ENCODE measurements around the gene COL13A1.

COL13A1 gene

GRCh38 chr10:69801434-69802315 lies at the start of gene COL13A1:
Gene COL13A1, plus strand, starts transcription at chr10:69801906. Its CDS starts 518 bp downstream, at chr10:69802424.
- no peak for DNase-seq

GRCh38 chr10:69752479-69752878 lies 49.2 kb upstream of the COL13A1 start:
- no peak for DNase-seq

DNA sequence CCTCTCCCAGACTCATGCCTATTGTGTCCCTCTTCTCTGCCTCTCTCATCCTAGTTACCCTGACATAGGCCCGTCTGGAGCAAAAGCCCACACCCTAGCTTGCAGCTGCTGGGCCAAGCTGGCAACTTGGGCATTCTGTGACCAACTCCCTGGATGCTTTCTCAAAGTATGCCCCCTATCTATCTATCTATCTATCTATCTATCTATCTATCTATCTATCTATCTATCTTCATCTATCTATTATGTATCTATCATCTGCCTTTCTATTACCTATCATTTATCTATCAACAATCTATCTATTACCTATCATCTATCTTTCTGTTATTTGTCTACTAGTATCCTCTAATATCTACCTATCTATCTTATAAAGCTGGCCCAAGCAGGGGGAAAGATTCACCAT lies 45.4 kb upstream of the COL13A1 start:
- no peak for DNase-seq

DNA sequence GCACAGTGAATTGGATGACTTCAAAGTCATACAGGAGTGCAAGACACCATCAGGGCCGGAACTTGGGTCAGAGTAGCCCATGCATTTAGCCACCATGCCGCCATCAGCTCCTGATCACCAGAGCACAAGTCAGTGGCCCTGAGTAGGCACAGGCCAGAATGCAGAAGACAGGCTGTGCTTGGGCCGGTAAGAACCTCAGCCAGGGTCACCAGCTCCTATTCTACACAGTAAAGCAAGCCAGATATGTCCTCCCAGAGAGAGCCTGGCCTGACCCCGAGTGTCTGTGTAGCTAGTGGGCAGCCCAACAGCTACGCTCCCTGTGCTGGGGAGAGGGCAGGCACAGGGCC lies 44.5 kb upstream of the COL13A1 start:
- no peak for DNase-seq

- no peak for DNase-seq
Observed at GRCh38 chr10:69757553-69758309, 44.0 kb upstream of the COL13A1 start.

- no peak for DNase-seq
Observed at GRCh38 chr10:69758310-69758728, 43.4 kb upstream of the COL13A1 start.

- no peak for DNase-seq
Observed at GRCh38 chr10:69759641-69760040, 42.1 kb upstream of the COL13A1 start.

DNA sequence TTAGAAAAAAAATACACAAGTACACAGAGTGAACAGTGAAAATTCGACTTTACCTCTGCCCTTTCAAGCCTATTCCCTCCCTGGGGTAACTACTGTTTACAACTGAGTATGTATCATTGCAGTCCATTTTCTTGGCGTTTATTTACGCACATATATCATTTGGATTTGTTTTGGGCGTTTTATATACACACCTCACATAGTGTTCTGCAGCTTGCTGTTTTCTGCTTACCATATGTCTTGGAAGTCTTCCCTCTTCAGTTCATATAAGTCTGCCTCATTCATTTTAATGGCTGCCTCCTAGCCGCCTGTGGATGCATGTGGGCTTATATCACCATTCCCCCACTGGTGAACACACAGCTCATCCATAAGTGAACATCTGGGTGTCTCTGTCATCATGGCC lies 41.6 kb upstream of the COL13A1 start:
- DNase-seq: no peak

- DNase-seq: no peak
Observed at GRCh38 chr10:69761320-69761719, 40.4 kb upstream of the COL13A1 start.

- DNase-seq: no peak
Observed at GRCh38 chr10:69766161-69766910, 35.4 kb upstream of the COL13A1 start.

GRCh38 chr10:69767793-69768192 lies 33.9 kb upstream of the COL13A1 start:
- no peak for DNase-seq

- no peak for DNase-seq
Observed at GRCh38 chr10:69768386-69768785, 33.3 kb upstream of the COL13A1 start.

- DNase-seq: no peak
Observed at GRCh38 chr10:69769395-69769992, 32.2 kb upstream of the COL13A1 start.

GRCh38 chr10:69772933-69773704 lies 28.6 kb upstream of the COL13A1 start:
- DNase-seq: no peak

- DNase-seq: no peak
Observed at GRCh38 chr10:69774596-69774995, 27.1 kb upstream of the COL13A1 start.

GRCh38 chr10:69780077-69780476 lies 21.6 kb upstream of the COL13A1 start:
- no peak for DNase-seq

DNA sequence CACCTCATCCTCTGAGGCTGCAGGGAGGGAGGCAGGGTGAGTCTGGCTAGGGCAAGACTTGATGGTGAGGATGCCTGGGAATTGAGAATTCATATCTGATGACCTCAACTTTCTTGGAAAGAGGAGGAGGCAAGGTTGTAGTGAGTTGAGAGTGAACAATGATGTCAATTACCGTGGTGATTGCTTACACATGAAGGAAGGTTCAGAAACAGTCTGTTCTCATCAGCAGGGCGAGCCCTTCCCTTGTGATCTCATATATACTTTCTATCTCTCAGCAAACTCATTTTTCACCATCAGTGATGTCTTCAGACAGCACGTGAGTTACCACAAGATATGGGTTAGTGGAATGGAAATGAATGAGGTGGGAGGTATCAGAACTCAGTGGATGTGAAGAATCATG lies 20.1 kb upstream of the COL13A1 start:
- DNase-seq: no peak

DNA sequence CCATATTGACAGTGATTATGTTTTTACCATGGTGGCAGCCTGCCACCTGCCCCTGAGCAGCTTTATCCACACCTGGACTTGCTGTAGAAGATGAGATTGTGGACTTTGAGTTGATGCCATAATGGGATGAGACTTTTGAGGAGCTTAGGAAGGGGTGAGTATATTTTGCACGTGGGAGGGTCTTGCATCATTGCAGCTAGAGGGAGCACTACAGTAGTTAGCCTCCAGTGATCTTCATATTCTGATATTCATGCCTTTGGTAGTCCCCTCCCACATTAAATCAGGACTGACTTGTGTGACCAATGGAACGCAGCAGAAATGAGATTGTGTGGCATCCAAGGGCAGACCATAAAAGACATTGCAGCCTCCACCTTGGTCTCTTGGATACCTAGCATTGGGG lies 18.2 kb upstream of the COL13A1 start:
- DNase-seq: no peak

DNA sequence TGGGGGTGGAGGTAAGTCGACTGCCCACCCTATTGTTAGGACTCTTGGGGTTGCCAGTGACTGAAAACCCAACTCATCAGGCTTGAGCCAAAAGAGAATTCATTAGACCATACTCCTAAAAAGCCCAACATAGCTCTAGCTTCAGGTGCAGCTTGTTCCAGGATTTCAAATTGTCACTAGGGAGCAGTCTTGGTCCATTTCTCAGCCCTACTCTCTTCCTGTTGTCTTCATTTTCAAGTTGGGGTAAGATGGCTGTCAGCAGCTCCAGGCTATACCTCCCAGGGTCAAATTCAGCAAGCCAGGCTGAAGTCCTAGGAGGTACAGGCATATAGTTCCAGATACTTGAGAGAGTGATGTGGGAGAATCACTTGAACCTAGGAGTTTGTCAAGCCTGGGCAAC lies 14.9 kb upstream of the COL13A1 start:
- no peak for DNase-seq

DNA sequence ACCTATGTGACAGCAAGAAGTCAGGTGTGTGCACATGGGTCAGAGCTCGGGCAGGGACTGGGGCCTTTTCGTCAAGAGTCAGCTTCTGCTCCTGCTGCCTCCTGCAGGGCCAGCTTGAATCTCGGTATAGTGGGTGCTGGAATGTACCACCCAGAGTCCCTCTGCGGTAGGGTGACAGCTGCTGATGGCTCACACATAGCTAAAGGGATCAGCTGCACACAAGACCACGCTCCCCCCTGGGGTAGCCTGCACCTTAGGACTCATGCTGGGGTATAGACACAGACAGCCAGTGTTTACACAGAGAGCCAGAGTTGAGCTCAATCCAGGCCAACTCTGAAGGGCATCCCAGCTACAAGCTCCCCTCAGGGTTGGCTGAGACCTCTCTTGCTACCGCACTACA lies 14.0 kb upstream of the COL13A1 start:
- no peak for DNase-seq

DNA sequence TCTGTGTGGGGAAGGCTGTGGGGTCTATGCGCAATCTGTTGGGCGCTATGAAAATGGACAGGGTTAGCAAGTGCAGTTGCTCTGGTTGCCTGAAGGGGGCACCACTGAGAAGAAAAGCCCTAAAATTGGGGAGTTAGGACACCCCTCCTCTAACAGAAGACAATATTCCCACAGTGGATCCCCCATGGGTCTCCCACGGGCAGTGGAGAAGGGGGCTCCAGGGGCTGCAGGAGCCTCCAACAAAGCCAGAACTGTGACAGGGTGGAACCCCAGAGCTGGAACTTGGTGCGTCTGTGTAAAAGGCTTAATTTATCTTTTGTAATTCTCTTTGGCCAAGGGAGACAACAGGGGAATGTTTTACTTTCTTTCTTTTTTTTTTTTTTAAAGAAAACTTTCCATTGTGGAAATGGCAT lies 12.5 kb upstream of the COL13A1 start:
- no peak for DNase-seq

- no peak for DNase-seq
Observed at GRCh38 chr10:69791812-69792211, 9.9 kb upstream of the COL13A1 start.

Measured in activated CD4-positive, CD25-positive, alpha-beta regulatory T cell (primary cell).